CD4-positive, alpha-beta memory T cell (primary cell): Measurements from ENCODE around the gene GFOD1. TPM values are rescaled to one million over a fixed set of nuclear protein-coding genes. Genes with fewer than 3 reads are reported as not detected.
"Not testable (repeated sequence)": the region's sequence is repeated elsewhere in the genome, so short reads cannot be mapped to it uniquely, and the experiment has no call there.

Experiments used
- CTCF ChIA-PET: fragments of 350-600 bp; sonication (Branson Sonifier 250); formaldehyde crosslinking; loops from one replicate; lab custom pipeline; 2021; ENCODE audit warnings: inconsistent platforms; ENCODE audit not compliant: partially characterized antibody; lab: Charles Lee
- POLR2A ChIA-PET: fragments of 350-600 bp; sonication (Branson Sonifier 250); formaldehyde crosslinking; loops from one replicate; lab custom pipeline; 2021; ENCODE audit not compliant: partially characterized antibody; lab: Charles Lee
- DNase-seq, 5 donors: peaks; one replicate each; pipeline versions ENCODE4 v3.0.0 to v3.0.0-alpha.2; 2020 to 2022; ENCODE audit warnings: mixed read lengths in 1 of 5
- H3K27ac ChIP-seq: one replicate; pipeline ENCODE4 v1.7.0; 2013; ENCODE audit warnings: low read depth, low read length
- H3K27me3 ChIP-seq: 2 replicates; pipeline ENCODE4 v1.7.0; 2013; ENCODE audit warnings: mild to moderate bottlenecking, low read length, moderate library complexity; ENCODE audit not compliant: insufficient read depth
- H3K36me3 ChIP-seq: 2 replicates; pipeline ENCODE4 v1.7.0; 2013; ENCODE audit warnings: mild to moderate bottlenecking, low read length, moderate library complexity; ENCODE audit not compliant: insufficient read depth
- H3K4me1 ChIP-seq: 2 replicates; pipeline ENCODE4 v1.7.0; 2013; ENCODE audit warnings: mild to moderate bottlenecking, low read length, moderate library complexity; ENCODE audit not compliant: insufficient read depth
- H3K4me3 ChIP-seq, 2 donors: one replicate each; pipeline ENCODE4 v1.7.0; 2013; ENCODE audit warnings: low read length in 2 of 2, mild to moderate bottlenecking in 1 of 2
- H3K9me3 ChIP-seq, 2 donors: one replicate each; pipeline ENCODE4 v1.7.0; 2013; ENCODE audit warnings: low read length in 2 of 2, control low read depth in 1 of 2; ENCODE audit not compliant: control insufficient read depth in 1 of 2
- H3K27ac Mint-ChIP-seq, 7 donors: one replicate each; pipeline ENCODE4 v1.8.0; 2020 to 2021; ENCODE audit warnings: mixed read lengths in 7 of 7, mild to moderate bottlenecking in 6 of 7, inconsistent platforms in 3 of 7, moderate library complexity in 3 of 7
- H3K27me3 Mint-ChIP-seq, 2 donors: one replicate each; pipeline ENCODE4 v1.8.0; 2020 to 2021; ENCODE audit warnings: mixed read lengths in 2 of 2
- H3K36me3 Mint-ChIP-seq, 2 donors: one replicate each; pipeline ENCODE4 v1.8.0; 2020 to 2021; ENCODE audit warnings: mixed read lengths in 2 of 2, inconsistent platforms in 1 of 2, mild to moderate bottlenecking in 1 of 2
- H3K4me1 Mint-ChIP-seq, 4 donors: one replicate each; pipeline ENCODE4 v1.8.0; 2020 to 2021; ENCODE audit warnings: mixed read lengths in 4 of 4, mild to moderate bottlenecking in 1 of 4
- H3K4me3 Mint-ChIP-seq, 8 donors: one replicate each; pipeline ENCODE4 v1.8.0; 2020 to 2021; ENCODE audit warnings: mixed read lengths in 8 of 8, mild to moderate bottlenecking in 7 of 8, moderate library complexity in 6 of 8, inconsistent platforms in 3 of 8
- H3K9me3 Mint-ChIP-seq, 8 donors: one replicate each; pipeline ENCODE4 v1.8.0; 2020 to 2021; ENCODE audit warnings: mixed read lengths in 8 of 8, mild to moderate bottlenecking in 5 of 8, inconsistent platforms in 3 of 8, moderate library complexity in 1 of 8
- intact Hi-C: fragments of 100-400 bp; cut with micrococcal nuclease; formaldehyde crosslinking; loops from one replicate; pipeline ENCODE4 v1.15.1; 2023
- polyA plus RNA-seq, 2 donors: library from polyadenylated mRNA; unstranded; fragments of 300-500 nt; fragmentation: Illumina TruSeq; gene quantifications; one replicate each; pipeline ENCODE4 v1.2.3, GENCODE V29; 2021
- total RNA-seq, 2 experiments: library from RNA; stranded (reverse); gene quantifications; one replicate each; pipeline ENCODE4 v1.2.3, GENCODE V29; 2021

GFOD1 gene
- total and polyA plus RNA-seq, 4 experiments from 2014 or later: 0.95 to 1.1 (median 0.97) TPM; not detected in 1

DNA sequence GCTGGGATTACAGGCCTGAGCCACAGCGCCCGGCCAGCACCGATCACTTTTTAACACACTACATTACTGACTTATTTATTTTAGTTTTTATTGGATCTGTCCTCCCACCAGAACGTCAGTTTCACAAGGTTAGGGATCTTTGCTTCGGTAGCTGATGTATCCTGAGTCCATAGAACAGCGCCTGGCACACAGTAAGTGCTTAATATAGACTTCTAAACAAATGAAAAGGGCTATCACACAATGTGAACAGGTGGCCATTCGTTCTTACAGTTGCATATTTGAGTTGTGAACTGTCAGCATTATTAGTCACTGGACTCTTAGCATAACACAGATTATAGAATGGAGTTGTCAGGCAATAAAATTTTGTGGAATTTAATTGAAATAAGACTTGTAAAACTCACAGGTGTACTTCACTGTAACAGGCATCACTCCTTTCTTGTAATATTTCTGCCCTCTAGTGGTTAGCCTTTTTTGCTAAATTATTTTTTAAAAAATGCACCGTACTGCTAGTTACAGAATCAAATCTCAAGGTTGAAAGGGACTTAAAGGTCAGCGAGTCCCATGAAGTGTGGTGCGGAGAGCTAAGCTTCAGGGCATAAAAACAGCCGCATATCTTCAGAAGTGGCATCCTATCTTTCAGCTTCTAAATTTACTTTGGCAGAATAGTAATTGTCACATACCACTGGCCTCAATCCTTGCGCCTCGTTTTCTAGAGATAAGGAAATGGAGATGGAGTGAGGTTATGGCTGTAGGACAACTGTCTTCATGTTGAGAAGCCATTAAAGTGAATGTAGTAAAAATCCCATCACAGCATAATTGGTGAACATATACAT, 155.7 kb downstream of the GFOD1 start:
- H3K27ac ChIP-seq: no peak overlapping the region
- ChIA-PET CTCF (interaction anchor here (0.7 to 3.1 kb wide), 13 partner anchors 10 to 1677 kb away, joined by 3 to 15 read pairs (median 7); partner anchors contain the start of genes NOL7 and SIRT5), POLR2A (interaction anchor here (1.1 kb wide), 1 partner anchor 243 kb away, joined by 3 read pairs; the partner anchor contains the start of gene SIRT5)
- intact Hi-C loops: no loop called here
- H3K9me3 Mint-ChIP-seq: no peaks in the 10 kb centered on the region
- H3K27me3 ChIP-seq: no peaks in the 10 kb centered on the region
- H3K4me1 Mint-ChIP-seq: peaks cover 12 to 31% (median 22%) of the 10 kb centered on the region in 4 donors
- no peaks in the 10 kb centered on the region for H3K36me3 ChIP-seq
- peaks cover 19% of the 10 kb centered on the region for H3K4me1 ChIP-seq
- peaks cover 0 to 10% of the 10 kb centered on the region in 2 donors for H3K36me3 Mint-ChIP-seq
- H3K4me3 Mint-ChIP-seq: no peak overlapping the region
- DNase-seq: peak in 4 of 5 donors; percentile 13 to 38 (median 30)
- H3K9me3 ChIP-seq: no peaks in the 10 kb centered on the region
- peak overlapping the region in 2 of 7 donors; percentile 25 to 54 for H3K27ac Mint-ChIP-seq
- H3K27me3 Mint-ChIP-seq: peaks cover 0 to 2% of the 10 kb centered on the region in 2 donors
- no peak overlapping the region for H3K4me3 ChIP-seq

DNA sequence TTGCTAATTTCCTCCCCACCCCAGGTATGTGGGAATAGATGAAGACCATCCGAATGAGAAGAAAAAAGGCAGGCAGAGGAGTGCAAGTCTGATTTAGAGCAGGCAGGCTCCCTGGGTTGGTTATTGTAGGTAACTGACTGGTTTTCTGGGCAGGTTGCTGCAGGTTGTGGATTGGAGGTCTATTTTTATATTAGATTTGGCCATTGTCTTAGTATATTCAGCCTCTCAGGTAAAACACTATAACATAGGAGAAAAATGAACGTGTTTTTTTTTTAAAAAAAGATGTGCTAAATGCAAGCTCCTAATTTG, 158.6 kb downstream of the GFOD1 start:
- peak overlapping the region; percentile 68 to 91 for H3K4me3 ChIP-seq
- Mint-ChIP-seq H3K4me1 (peaks cover 9 to 33% (median 22%) of the 10 kb centered on the region in 4 donors), H3K4me3 (peak overlapping the region; percentile 94 to 98 (median 96)), H3K36me3 (peaks cover 12 to 23% of the 10 kb centered on the region in 2 donors), H3K27me3 (no peaks in the 10 kb centered on the region), H3K9me3 (no peaks in the 10 kb centered on the region), H3K27ac (peak overlapping the region; percentile 96 to 99 (median 98))
- no peaks in the 10 kb centered on the region for H3K27me3 ChIP-seq
- H3K36me3 ChIP-seq: peaks cover 9% of the 10 kb centered on the region
- peaks cover 23% of the 10 kb centered on the region for H3K4me1 ChIP-seq
- H3K27ac ChIP-seq: peak overlapping the region; percentile 90
- ChIA-PET POLR2A (interaction anchor here (0.9 to 2.8 kb wide), 14 partner anchors 11 to 789 kb away, joined by 3 to 38 read pairs (median 4); partner anchors contain the start of genes GFOD1, NOL7 and SIRT5), CTCF (interaction anchor here (0.6 to 2.8 kb wide), 10 partner anchors 9 to 1288 kb away, joined by 3 to 19 read pairs (median 4); partner anchors contain the start of genes NOL7 and SIRT5)
- no peaks in the 10 kb centered on the region for H3K9me3 ChIP-seq
- intact Hi-C loops: loop anchor here (1.0 to 10.0 kb wide), 4 partner anchors 158 to 1916 kb away; partner anchors contain the start of genes GFOD1, JARID2, NOL7 and SIRT5
- no peak for DNase-seq

DNA sequence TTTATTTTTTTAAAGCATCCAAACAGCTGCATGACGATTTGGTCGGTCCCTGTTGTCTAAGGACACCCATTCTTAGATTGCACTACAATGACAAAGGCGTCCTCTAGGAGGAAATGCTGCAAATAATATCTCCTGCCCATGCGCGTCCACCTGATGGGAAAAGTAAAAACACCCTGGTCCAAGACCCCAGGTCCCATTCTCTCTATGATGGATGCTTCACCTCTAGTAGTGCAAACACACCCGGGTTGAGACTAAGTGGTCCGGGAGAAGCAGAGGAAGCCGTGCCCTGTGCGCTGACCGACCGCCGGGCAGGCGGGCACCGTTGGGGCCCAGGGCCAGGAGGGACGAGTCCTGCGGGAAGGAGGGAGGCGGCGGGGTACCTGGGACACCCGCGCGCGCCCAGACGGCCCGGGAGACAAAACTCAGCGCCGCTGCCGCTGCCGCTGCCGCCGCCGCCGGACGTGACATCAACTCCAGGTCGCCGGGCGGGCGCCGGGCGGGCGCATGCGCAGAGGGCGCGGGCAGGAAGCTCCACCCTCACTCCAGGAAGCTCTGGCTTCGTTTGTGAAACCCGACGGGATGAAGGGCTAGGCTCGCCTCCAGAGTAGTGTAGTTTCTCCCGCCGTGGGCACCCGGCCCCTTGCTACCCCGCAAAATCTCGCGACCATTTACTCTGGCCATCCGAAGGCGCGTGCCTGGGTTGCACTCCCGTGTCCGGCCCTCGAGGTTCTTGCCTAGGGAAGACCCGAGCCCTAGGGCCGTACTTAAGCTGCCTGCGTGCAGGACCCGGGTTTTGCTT, 159.1 kb downstream of the GFOD1 start, which contains the start of gene TBC1D7:
TBC1D7 (minus strand) TSS at position 462 of the 799 bp plus-strand sequence. CDS start 1,639 bp downstream, outside the sequence.
- Histone ChIP-seq H3K9me3 (no peaks in the 10 kb centered on the region), H3K27ac (peak within 1 kb of the TSS; percentile 90), H3K36me3 (peaks cover 9% of the 10 kb centered on the region), H3K4me3 (peak within 1 kb of the TSS; percentile 89 to 91), H3K4me1 (peaks cover 23% of the 10 kb centered on the region), H3K27me3 (no peaks in the 10 kb centered on the region)
- peaks cover 18 to 29% of the 10 kb centered on the region in 2 donors for H3K36me3 Mint-ChIP-seq
- H3K4me1 Mint-ChIP-seq: peaks cover 9 to 33% (median 22%) of the 10 kb centered on the region in 4 donors
- DNase-seq: peak; percentile 92 to 95 (median 94)
- no peaks in the 10 kb centered on the region for H3K27me3 Mint-ChIP-seq
- peak within 1 kb of the TSS; percentile 96 to 99 (median 98) for H3K27ac Mint-ChIP-seq
- POLR2A ChIA-PET: interaction anchor here (0.9 to 2.8 kb wide), 17 partner anchors 9 to 790 kb away, joined by 3 to 38 read pairs (median 4); partner anchors contain the start of genes GFOD1, NOL7 and SIRT5
- no peaks in the 10 kb centered on the region for H3K9me3 Mint-ChIP-seq
- CTCF ChIA-PET: interaction anchor here (1.0 to 2.8 kb wide), 7 partner anchors 10 to 739 kb away, joined by 3 to 19 read pairs (median 7); partner anchors contain the start of genes NOL7 and SIRT5
- intact Hi-C loops: loop anchor here (1.0 to 10.0 kb wide), 4 partner anchors 159 to 1917 kb away; partner anchors contain the start of genes GFOD1, JARID2, NOL7 and SIRT5
- peak within 1 kb of the TSS; percentile 94 to 98 (median 96) for H3K4me3 Mint-ChIP-seq

DNA sequence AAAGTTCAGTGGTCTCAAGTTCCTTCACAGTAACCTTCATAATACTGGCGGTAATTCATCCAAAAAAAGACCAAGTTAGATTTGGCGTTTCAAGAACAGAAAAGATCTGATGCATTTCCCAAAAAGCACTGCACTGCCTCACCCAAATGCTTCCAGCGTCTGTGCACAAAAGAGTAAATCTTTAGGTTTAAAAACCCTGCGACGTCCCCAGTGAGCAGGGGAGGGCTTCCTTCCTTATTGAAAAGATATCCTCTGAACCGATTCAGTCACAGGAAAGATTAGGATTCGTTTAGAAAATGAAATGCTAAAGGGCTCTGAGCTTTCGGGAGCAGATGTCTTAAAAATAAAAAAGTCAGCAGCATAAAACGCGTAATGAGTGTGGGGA, 159.7 kb downstream of the GFOD1 start:
- peak overlapping the region; percentile 96 to 99 (median 98) for H3K27ac Mint-ChIP-seq
- peaks cover 9 to 33% (median 22%) of the 10 kb centered on the region in 4 donors for H3K4me1 Mint-ChIP-seq

DNA sequence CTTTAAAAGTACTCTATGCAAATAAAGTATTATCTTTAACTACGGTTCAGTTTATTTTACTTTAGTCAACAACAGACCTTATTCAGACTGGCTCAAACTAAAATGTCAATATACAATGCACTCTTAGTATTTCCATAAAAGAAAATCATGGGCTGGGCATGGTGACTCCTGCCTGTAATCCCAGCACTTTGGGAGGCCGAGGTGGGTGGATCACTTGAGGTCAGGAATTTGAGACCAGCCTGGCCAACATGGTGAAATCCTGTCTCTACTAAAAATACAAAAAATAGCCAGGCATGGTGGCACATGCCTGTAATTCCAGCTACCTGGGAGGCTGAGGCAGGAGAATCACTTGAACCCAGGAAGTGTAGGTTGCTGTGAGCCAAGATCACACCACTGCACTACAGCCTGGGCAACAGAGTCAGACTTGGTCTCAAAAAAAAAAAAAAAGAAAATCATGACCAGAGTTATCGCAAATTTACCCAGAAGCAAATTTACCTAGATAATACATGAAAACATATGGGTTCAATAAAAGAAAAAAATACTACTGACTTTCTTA, 161.3 kb downstream of the GFOD1 start:
- H3K9me3 ChIP-seq, H3K27me3 Mint-ChIP-seq, H3K4me3 ChIP-seq, H3K27me3 ChIP-seq, CTCF ChIA-PET, POLR2A ChIA-PET, H3K9me3 Mint-ChIP-seq, H3K27ac ChIP-seq, DNase-seq: not testable (repeated sequence)
- Mint-ChIP-seq H3K36me3 (peaks cover 32 to 41% of the 10 kb centered on the region in 2 donors), H3K27ac (peak overlapping the region in 3 of 7 donors; percentile 13 to 64 (median 16)), H3K4me1 (peaks cover 7 to 33% (median 21%) of the 10 kb centered on the region in 4 donors), H3K4me3 (peak overlapping the region in 2 of 8 donors; percentile 38 to 96)
- intact Hi-C loops: loop anchor here (10.0 kb wide), 1 partner anchor 1919 kb away; the partner anchor contains the start of gene JARID2
- Histone ChIP-seq H3K4me1 (peaks cover 23% of the 10 kb centered on the region), H3K36me3 (peaks cover 12% of the 10 kb centered on the region)

More for the DNA sequence above, 159.7 kb downstream of the GFOD1 start:
- intact Hi-C loops: loop anchor here (1.0 to 10.0 kb wide), 4 partner anchors 160 to 1917 kb away; partner anchors contain the start of genes GFOD1, JARID2, NOL7 and SIRT5
- peak in 1 of 5 donors; percentile 6 for DNase-seq
- peak overlapping the region; percentile 90 for H3K27ac ChIP-seq
- ChIA-PET POLR2A (interaction anchor here (1.1 to 2.8 kb wide), 9 partner anchors 10 to 382 kb away, joined by 3 to 38 read pairs (median 5); partner anchors contain the start of genes GFOD1, NOL7 and SIRT5), CTCF (interaction anchor here (0.8 to 2.8 kb wide), 3 partner anchors 10 to 288 kb away, joined by 3 to 19 read pairs (median 8); partner anchors contain the start of genes NOL7 and SIRT5)
- H3K4me3 ChIP-seq: peak overlapping the region; percentile 89 to 91
- H3K4me1 ChIP-seq: peaks cover 23% of the 10 kb centered on the region
- Mint-ChIP-seq H3K9me3 (no peaks in the 10 kb centered on the region), H3K4me3 (peak overlapping the region; percentile 94 to 98 (median 96)), H3K36me3 (peaks cover 21 to 31% of the 10 kb centered on the region in 2 donors), H3K27me3 (no peaks in the 10 kb centered on the region)
- H3K27me3 ChIP-seq: no peaks in the 10 kb centered on the region
- no peaks in the 10 kb centered on the region for H3K9me3 ChIP-seq
- H3K36me3 ChIP-seq: peaks cover 9% of the 10 kb centered on the region

DNA sequence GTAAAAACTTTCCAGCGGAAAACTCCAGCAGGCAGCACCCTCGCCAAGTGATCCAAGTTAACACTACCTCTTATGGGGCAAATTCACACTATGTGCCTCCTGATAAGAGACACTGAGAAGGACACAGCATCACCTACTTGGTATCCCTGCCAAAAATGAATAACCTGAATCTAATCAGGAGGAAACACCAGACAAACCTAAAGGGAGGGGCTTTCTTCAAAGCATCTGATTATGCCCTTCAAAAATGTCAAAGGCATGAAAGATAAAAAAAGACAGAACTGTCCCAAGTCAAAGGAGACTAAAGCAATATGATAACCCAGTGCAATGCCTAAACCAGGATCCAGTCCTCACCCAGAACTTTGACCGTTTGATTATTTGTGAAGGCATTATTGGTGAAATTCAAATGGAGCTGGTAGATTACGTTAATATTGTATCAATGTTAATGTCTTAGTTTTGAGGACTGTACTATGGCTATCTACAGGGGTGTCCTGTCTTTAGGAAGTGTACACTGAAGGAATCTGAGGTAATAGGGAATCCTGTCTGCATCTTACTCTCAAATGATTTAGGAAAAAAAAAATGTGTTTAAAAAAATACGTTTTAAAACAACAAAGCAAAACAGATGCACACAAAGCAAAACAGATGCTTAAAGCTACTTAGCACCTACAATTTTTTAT, 167.4 kb downstream of the GFOD1 start:
- POLR2A ChIA-PET: no interaction called here
- Histone ChIP-seq H3K27ac (no peak overlapping the region), H3K36me3 (peaks cover 50% of the 10 kb centered on the region), H3K27me3 (no peaks in the 10 kb centered on the region), H3K4me1 (no peaks in the 10 kb centered on the region), H3K4me3 (no peak overlapping the region), H3K9me3 (no peaks in the 10 kb centered on the region)
- intact Hi-C loops: loop anchor here (10.0 kb wide), 1 partner anchor 1925 kb away; the partner anchor contains the start of gene JARID2
- Mint-ChIP-seq H3K27ac (no peak overlapping the region), H3K27me3 (no peaks in the 10 kb centered on the region), H3K36me3 (peaks cover 81 to 82% of the 10 kb centered on the region in 2 donors), H3K4me3 (no peak overlapping the region), H3K4me1 (peaks cover 0 to 2% (median 0%) of the 10 kb centered on the region in 4 donors), H3K9me3 (no peaks in the 10 kb centered on the region)
- CTCF ChIA-PET: no interaction called here
- DNase-seq: no peak
